ENCODE measurements around the gene CHST2. TPM values are rescaled to one million over a fixed set of nuclear protein-coding genes. Genes with fewer than 3 reads are reported as not detected.

CHST2 gene
- total RNA-seq, 1 donor from 2014 or later: 12.3 TPM

GRCh38 chr3:143099690-143100089 lies 19.9 kb upstream of the CHST2 start:
- DNase-seq: no peak
- Mint-ChIP-seq H3K27me3 (peaks cover 5% of the 10 kb centered on the region), H3K4me1 (peaks cover 3% of the 10 kb centered on the region), H3K9me3 (peaks cover 4% of the 10 kb centered on the region), H3K4me3 (no peak overlapping the region), H3K36me3 (ENCODE audit: low read depth) (peaks cover 2% of the 10 kb centered on the region), H3K27ac (no peak overlapping the region)
- ChIA-PET CTCF (no interaction called here), POLR2A (no interaction called here)
- TF ChIP-seq CTCF (IDR thresholded peaks at IDR 0.05): no peak
- intact Hi-C loops (cut with micrococcal nuclease): no loop called here
- ATAC-seq (ENCODE audit: low read depth): no peak

- Mint-ChIP-seq H3K27ac (no peak overlapping the region), H3K36me3 (ENCODE audit: low read depth) (peaks cover 2% of the 10 kb centered on the region), H3K9me3 (peaks cover 10% of the 10 kb centered on the region), H3K27me3 (peaks cover 5% of the 10 kb centered on the region), H3K4me3 (no peak overlapping the region), H3K4me1 (peaks cover 3% of the 10 kb centered on the region)
- ChIA-PET CTCF (no interaction called here), POLR2A (no interaction called here)
- intact Hi-C loops (cut with micrococcal nuclease): no loop called here
- TF ChIP-seq CTCF (IDR thresholded peaks at IDR 0.05): no peak
- ATAC-seq (ENCODE audit: low read depth) (no peak), DNase-seq (no peak)
These were observed 19.1 kb upstream of the CHST2 start for GRCh38 chr3:143100451-143100850.

GRCh38 chr3:143101792-143102381 lies 17.7 kb upstream of the CHST2 start:
- intact Hi-C loops (cut with micrococcal nuclease): no loop called here
- Mint-ChIP-seq H3K36me3 (ENCODE audit: low read depth) (peaks cover 7% of the 10 kb centered on the region), H3K4me1 (peaks cover 3% of the 10 kb centered on the region), H3K4me3 (no peak overlapping the region), H3K9me3 (peaks cover 8% of the 10 kb centered on the region), H3K27me3 (peaks cover 5% of the 10 kb centered on the region), H3K27ac (no peak overlapping the region)
- CTCF ChIA-PET: no interaction called here
- DNase-seq (no peak), ATAC-seq (ENCODE audit: low read depth) (no peak)
- no peak for TF ChIP-seq CTCF (IDR thresholded peaks at IDR 0.05)
- POLR2A ChIA-PET: no interaction called here

GRCh38 chr3:143103652-143104051 lies 15.9 kb upstream of the CHST2 start:
- ATAC-seq (ENCODE audit: low read depth): no peak

GRCh38 chr3:143105170-143105569 lies 14.4 kb upstream of the CHST2 start:
- ATAC-seq (ENCODE audit: low read depth): no peak
- peaks cover 5% of the 10 kb centered on the region for H3K27me3 Mint-ChIP-seq
- H3K4me1 Mint-ChIP-seq: peaks cover 3% of the 10 kb centered on the region
- ChIA-PET POLR2A (no interaction called here), CTCF (no interaction called here)
- peaks cover 8% of the 10 kb centered on the region for H3K9me3 Mint-ChIP-seq
- no peak for TF ChIP-seq CTCF (IDR thresholded peaks at IDR 0.05)
- DNase-seq: no peak
- H3K4me3 Mint-ChIP-seq: no peak overlapping the region
- intact Hi-C loops (cut with micrococcal nuclease): no loop called here
- no peak overlapping the region for H3K27ac Mint-ChIP-seq
- H3K36me3 Mint-ChIP-seq (ENCODE audit: low read depth): peaks cover 7% of the 10 kb centered on the region

More at GRCh38 chr3:143103652-143104051, 15.9 kb upstream of the CHST2 start:
- peaks cover 7% of the 10 kb centered on the region for H3K36me3 Mint-ChIP-seq (ENCODE audit: low read depth)
- ChIA-PET POLR2A (no interaction called here), CTCF (no interaction called here)
- peaks cover 5% of the 10 kb centered on the region for H3K27me3 Mint-ChIP-seq
- H3K4me3 Mint-ChIP-seq: no peak overlapping the region
- peaks cover 3% of the 10 kb centered on the region for H3K4me1 Mint-ChIP-seq
- no peak overlapping the region for H3K27ac Mint-ChIP-seq
- TF ChIP-seq CTCF (IDR thresholded peaks at IDR 0.05): no peak
- peaks cover 8% of the 10 kb centered on the region for H3K9me3 Mint-ChIP-seq
- DNase-seq: no peak
- intact Hi-C loops (cut with micrococcal nuclease): no loop called here

Data from activated B cell treated with CpG ODN at 0.5 μM for 24 hours (primary cell).